NCI-H1436 treated with DMSO at 0.1 percent for 48 hours (cell line): ENCODE measurements around the gene CACNB2.

Experiments used
- DNase-seq: peaks from one replicate; lab custom pipeline; 2025; lab: John Stamatoyannopoulos, UW

CACNB2 gene

GRCh38 chr10:18293536-18294510 is 153.6 kb downstream of the CACNB2 start:
- no peak for DNase-seq

GRCh38 chr10:18294633-18295032 is 154.4 kb downstream of the CACNB2 start:
- no peak for DNase-seq

GRCh38 chr10:18297659-18298058 is 157.4 kb downstream of the CACNB2 start:
- DNase-seq = no peak

- DNase-seq = no peak
These were observed 158.0 kb downstream of the CACNB2 start for GRCh38 chr10:18298256-18298655.

GRCh38 chr10:18303851-18304801 is 163.9 kb downstream of the CACNB2 start:
- DNase-seq = no peak

- DNase-seq = no peak
These were observed 165.8 kb downstream of the CACNB2 start for GRCh38 chr10:18306031-18306430.

GRCh38 chr10:18308600-18308999 is 168.4 kb downstream of the CACNB2 start:
- DNase-seq = no peak

- DNase-seq = no peak
These were observed 170.5 kb downstream of the CACNB2 start for GRCh38 chr10:18310761-18311160.

GRCh38 chr10:18312374-18313139 is 172.3 kb downstream of the CACNB2 start:
- no peak for DNase-seq

- DNase-seq = no peak
These were observed 172.9 kb downstream of the CACNB2 start for GRCh38 chr10:18313140-18313530.

GRCh38 chr10:18313626-18314025 is 173.4 kb downstream of the CACNB2 start:
- no peak for DNase-seq

GRCh38 chr10:18319628-18320027 is 179.4 kb downstream of the CACNB2 start:
- no peak for DNase-seq

- no peak for DNase-seq
These were observed 181.1 kb downstream of the CACNB2 start for GRCh38 chr10:18321371-18321770.

- DNase-seq = no peak
These were observed 183.7 kb downstream of the CACNB2 start for GRCh38 chr10:18323916-18324315.

- DNase-seq = no peak
These were observed 185.2 kb downstream of the CACNB2 start for GRCh38 chr10:18325410-18325809.

GRCh38 chr10:18325889-18326531 is 185.8 kb downstream of the CACNB2 start:
- DNase-seq = no peak

GRCh38 chr10:18328941-18329340 is 188.7 kb downstream of the CACNB2 start:
- DNase-seq = no peak

GRCh38 chr10:18332048-18332447 is 191.8 kb downstream of the CACNB2 start:
- DNase-seq = no peak

- no peak for DNase-seq
These were observed 192.3 kb downstream of the CACNB2 start for GRCh38 chr10:18332484-18332883.

GRCh38 chr10:18333621-18334020 is 193.4 kb downstream of the CACNB2 start:
- DNase-seq = no peak

GRCh38 chr10:18334116-18334867 is 194.1 kb downstream of the CACNB2 start:
- no peak for DNase-seq
